Suprapubic skin (tissue), 4 donors: ENCODE measurements around the gene PHPT1.

Experiments used
- EP300 ChIP-seq: sonication (generic); formaldehyde crosslinking; IDR thresholded peaks from one replicate; pipeline ENCODE4 v1.6.1; 2017; ENCODE audit warnings: antibody characterized with exemption
- POLR2A ChIP-seq, 2 donors: fragments of 450-650 bp; IDR thresholded peaks; one replicate each; pipeline ENCODE4 v1.6.1; 2017; ENCODE audit warnings: antibody characterized with exemption in 2 of 2, mild to moderate bottlenecking in 2 of 2, moderate library complexity in 2 of 2
- POLR2AphosphoS5 ChIP-seq, 3 donors: sonication (generic); formaldehyde crosslinking; IDR thresholded peaks; one replicate each; pipeline ENCODE4 v1.6.1; 2017; ENCODE audit warnings: antibody characterized with exemption in 3 of 3
- TF ChIP-seq, protein P1 (sequence below), 2 donors: fragments of 200-600 bp in 1 of 2; fragments of 450-650 bp in 1 of 2; sonication (generic) in 1 of 2; IDR thresholded peaks; one replicate each; pipeline ENCODE4 v1.5.1; 2016 to 2019; ENCODE audit warnings: antibody characterized with exemption in 2 of 2, mild to moderate bottlenecking in 1 of 2, moderate library complexity in 1 of 2

DNA sequence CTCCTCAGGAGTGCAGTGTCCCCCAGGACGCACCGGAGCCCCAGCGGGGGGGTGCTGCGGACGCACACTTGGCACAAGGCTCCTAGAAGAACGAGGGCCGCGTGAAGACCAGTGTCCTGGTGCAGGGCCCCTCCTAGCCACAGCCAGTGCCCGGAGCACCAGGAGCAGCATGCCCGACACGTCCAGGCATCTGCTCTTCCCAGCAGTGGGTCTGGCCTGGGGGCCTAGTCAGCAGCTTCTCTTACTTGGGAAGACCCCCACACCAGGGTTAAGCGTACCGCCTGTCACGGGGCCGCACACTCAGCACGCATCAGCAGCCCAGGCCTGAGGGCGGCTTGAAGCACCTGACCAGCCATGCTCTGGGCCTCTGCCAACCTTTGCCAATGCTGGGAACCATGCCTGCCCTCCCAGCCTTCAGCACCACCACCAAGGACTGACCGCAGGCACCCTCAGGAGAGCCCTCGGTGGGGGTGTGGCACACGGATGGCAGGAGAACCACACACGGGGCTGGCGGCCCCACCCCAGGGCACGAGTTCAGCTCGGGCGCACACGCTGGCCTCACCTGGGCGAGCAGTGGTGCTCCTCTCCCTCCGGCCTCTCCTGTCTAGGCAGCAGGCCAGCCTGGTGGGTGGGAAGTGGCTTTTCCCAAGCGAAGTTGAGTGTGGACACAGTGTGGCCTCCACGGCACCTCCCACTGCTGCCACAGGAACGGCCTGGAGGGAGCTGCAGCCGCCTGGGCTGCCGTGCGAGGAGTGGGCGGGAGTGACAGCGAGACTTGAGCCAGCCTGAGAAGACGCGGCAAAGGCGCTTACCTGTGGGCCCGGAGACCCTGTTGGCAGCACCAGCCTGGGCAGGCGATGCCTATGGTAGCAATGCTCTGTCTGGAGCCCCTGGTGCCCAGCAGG lies 19.0 kb upstream of the PHPT1 start:
- TF ChIP-seq POLR2AphosphoS5 (IDR thresholded peaks at IDR 0.05), result no peak
- TF ChIP-seq, protein P1, sequence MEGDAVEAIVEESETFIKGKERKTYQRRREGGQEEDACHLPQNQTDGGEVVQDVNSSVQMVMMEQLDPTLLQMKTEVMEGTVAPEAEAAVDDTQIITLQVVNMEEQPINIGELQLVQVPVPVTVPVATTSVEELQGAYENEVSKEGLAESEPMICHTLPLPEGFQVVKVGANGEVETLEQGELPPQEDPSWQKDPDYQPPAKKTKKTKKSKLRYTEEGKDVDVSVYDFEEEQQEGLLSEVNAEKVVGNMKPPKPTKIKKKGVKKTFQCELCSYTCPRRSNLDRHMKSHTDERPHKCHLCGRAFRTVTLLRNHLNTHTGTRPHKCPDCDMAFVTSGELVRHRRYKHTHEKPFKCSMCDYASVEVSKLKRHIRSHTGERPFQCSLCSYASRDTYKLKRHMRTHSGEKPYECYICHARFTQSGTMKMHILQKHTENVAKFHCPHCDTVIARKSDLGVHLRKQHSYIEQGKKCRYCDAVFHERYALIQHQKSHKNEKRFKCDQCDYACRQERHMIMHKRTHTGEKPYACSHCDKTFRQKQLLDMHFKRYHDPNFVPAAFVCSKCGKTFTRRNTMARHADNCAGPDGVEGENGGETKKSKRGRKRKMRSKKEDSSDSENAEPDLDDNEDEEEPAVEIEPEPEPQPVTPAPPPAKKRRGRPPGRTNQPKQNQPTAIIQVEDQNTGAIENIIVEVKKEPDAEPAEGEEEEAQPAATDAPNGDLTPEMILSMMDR (IDR thresholded peaks at IDR 0.05), result no peak
- no peak for TF ChIP-seq POLR2A (IDR thresholded peaks at IDR 0.05)
- no peak for TF ChIP-seq EP300
